Stimulated activated memory B cell treated with anti-CD40 and anti-IgM and Interleukin-4, amounts not matched to agents 10 μg/mL and 1 μg/mL and 100 μg/mL, for 72 hours (primary cell): ENCODE data around the gene ABCC4.

Source experiments
- ATAC-seq: fragments of 150-1000 bp; cut with Tn5 transposase; 2 replicates; pipeline ENCODE4 v1.10.0; 2021
- H3K27ac Mint-ChIP-seq: one replicate; pipeline ENCODE4 v1.8.0; 2022; ENCODE audit warnings: mild to moderate bottlenecking, mixed read lengths
- H3K27me3 Mint-ChIP-seq: one replicate; pipeline ENCODE4 v1.8.0; 2022; ENCODE audit warnings: mixed read lengths
- H3K36me3 Mint-ChIP-seq: one replicate; pipeline ENCODE4 v1.8.0; 2022; ENCODE audit warnings: mixed read lengths
- H3K4me1 Mint-ChIP-seq: one replicate; pipeline ENCODE4 v1.8.0; 2022; ENCODE audit warnings: mixed read lengths
- H3K4me3 Mint-ChIP-seq: one replicate; pipeline ENCODE4 v1.8.0; 2022; ENCODE audit warnings: mild to moderate bottlenecking, moderate library complexity, mixed read lengths
- H3K9me3 Mint-ChIP-seq: one replicate; pipeline ENCODE4 v1.8.0; 2022; ENCODE audit warnings: mixed read lengths

Gene ABCC4

GRCh38 chr13:95128045-95128643 is 173.1 kb downstream of the ABCC4 start:
- H3K4me3 Mint-ChIP-seq: no peak overlapping the region
- H3K4me1 Mint-ChIP-seq: no peaks in the 10 kb centered on the region

GRCh38 chr13:95124959-95125358 is 176.3 kb downstream of the ABCC4 start:
- Mint-ChIP-seq H3K4me3 (no peak overlapping the region), H3K9me3 (peaks cover 2% of the 10 kb centered on the region), H3K4me1 (no peaks in the 10 kb centered on the region), H3K27me3 (no peaks in the 10 kb centered on the region), H3K27ac (no peak overlapping the region), H3K36me3 (peaks cover 50% of the 10 kb centered on the region)
- ATAC-seq: no peak

More at GRCh38 chr13:95128045-95128643, 173.1 kb downstream of the ABCC4 start:
- no peak overlapping the region for H3K27ac Mint-ChIP-seq
- H3K9me3 Mint-ChIP-seq: peaks cover 2% of the 10 kb centered on the region
- H3K36me3 Mint-ChIP-seq: peaks cover 27% of the 10 kb centered on the region
- H3K27me3 Mint-ChIP-seq: no peaks in the 10 kb centered on the region
- no peak for ATAC-seq

- Mint-ChIP-seq H3K27me3 (no peaks in the 10 kb centered on the region), H3K27ac (no peak overlapping the region), H3K36me3 (peaks cover 48% of the 10 kb centered on the region), H3K4me1 (no peaks in the 10 kb centered on the region), H3K4me3 (no peak overlapping the region), H3K9me3 (peaks cover 2% of the 10 kb centered on the region)
- ATAC-seq: no peak
Measured at GRCh38 chr13:95123726-95124125, 177.5 kb downstream of the ABCC4 start.

- no peak overlapping the region for H3K4me3 Mint-ChIP-seq
- H3K27me3 Mint-ChIP-seq: no peaks in the 10 kb centered on the region
- no peak overlapping the region for H3K27ac Mint-ChIP-seq
- no peaks in the 10 kb centered on the region for H3K4me1 Mint-ChIP-seq
- H3K36me3 Mint-ChIP-seq: peaks cover 39% of the 10 kb centered on the region
- no peak for ATAC-seq
- no peaks in the 10 kb centered on the region for H3K9me3 Mint-ChIP-seq
Measured at GRCh38 chr13:95122063-95122462, 179.2 kb downstream of the ABCC4 start.

- H3K9me3 Mint-ChIP-seq: no peaks in the 10 kb centered on the region
- H3K27ac Mint-ChIP-seq: no peak overlapping the region
- ATAC-seq: no peak
- H3K4me1 Mint-ChIP-seq: no peaks in the 10 kb centered on the region
- H3K27me3 Mint-ChIP-seq: no peaks in the 10 kb centered on the region
- H3K4me3 Mint-ChIP-seq: no peak overlapping the region
- H3K36me3 Mint-ChIP-seq: peaks cover 39% of the 10 kb centered on the region
Measured at GRCh38 chr13:95121516-95121915, 179.7 kb downstream of the ABCC4 start.

- Mint-ChIP-seq H3K36me3 (peaks cover 39% of the 10 kb centered on the region), H3K27me3 (no peaks in the 10 kb centered on the region), H3K27ac (no peak overlapping the region), H3K4me1 (no peaks in the 10 kb centered on the region), H3K4me3 (no peak overlapping the region), H3K9me3 (no peaks in the 10 kb centered on the region)
- ATAC-seq: peak; percentile 27
Measured at GRCh38 chr13:95120650-95121049, 180.6 kb downstream of the ABCC4 start.

- Mint-ChIP-seq H3K36me3 (peaks cover 35% of the 10 kb centered on the region), H3K4me1 (no peaks in the 10 kb centered on the region), H3K4me3 (no peak overlapping the region), H3K27me3 (no peaks in the 10 kb centered on the region), H3K27ac (no peak overlapping the region), H3K9me3 (no peaks in the 10 kb centered on the region)
- no peak for ATAC-seq
Measured at GRCh38 chr13:95118541-95119324, 182.5 kb downstream of the ABCC4 start.

- ATAC-seq: no peak
Measured at GRCh38 chr13:95117092-95117491, 184.2 kb downstream of the ABCC4 start.

GRCh38 chr13:95115525-95115924 is 185.7 kb downstream of the ABCC4 start:
- peaks cover 9% of the 10 kb centered on the region for H3K36me3 Mint-ChIP-seq
- no peaks in the 10 kb centered on the region for H3K4me1 Mint-ChIP-seq
- no peaks in the 10 kb centered on the region for H3K27me3 Mint-ChIP-seq
- H3K27ac Mint-ChIP-seq: no peak overlapping the region
- no peak overlapping the region for H3K4me3 Mint-ChIP-seq
- ATAC-seq: no peak
- H3K9me3 Mint-ChIP-seq: no peaks in the 10 kb centered on the region

More at GRCh38 chr13:95117092-95117491, 184.2 kb downstream of the ABCC4 start:
- Mint-ChIP-seq H3K27ac (no peak overlapping the region), H3K9me3 (no peaks in the 10 kb centered on the region), H3K36me3 (peaks cover 24% of the 10 kb centered on the region), H3K4me1 (no peaks in the 10 kb centered on the region), H3K4me3 (no peak overlapping the region), H3K27me3 (no peaks in the 10 kb centered on the region)

GRCh38 chr13:95113601-95114000 is 187.7 kb downstream of the ABCC4 start:
- ATAC-seq: no peak
- no peaks in the 10 kb centered on the region for H3K9me3 Mint-ChIP-seq
- H3K27ac Mint-ChIP-seq: no peak overlapping the region
- peaks cover 18% of the 10 kb centered on the region for H3K36me3 Mint-ChIP-seq
- no peaks in the 10 kb centered on the region for H3K4me1 Mint-ChIP-seq
- no peak overlapping the region for H3K4me3 Mint-ChIP-seq
- H3K27me3 Mint-ChIP-seq: no peaks in the 10 kb centered on the region

- no peaks in the 10 kb centered on the region for H3K27me3 Mint-ChIP-seq
- H3K36me3 Mint-ChIP-seq: peaks cover 20% of the 10 kb centered on the region
- no peak overlapping the region for H3K4me3 Mint-ChIP-seq
- no peak overlapping the region for H3K27ac Mint-ChIP-seq
- no peak for ATAC-seq
- no peaks in the 10 kb centered on the region for H3K4me1 Mint-ChIP-seq
- H3K9me3 Mint-ChIP-seq: no peaks in the 10 kb centered on the region
Measured at GRCh38 chr13:95112883-95113282, 188.4 kb downstream of the ABCC4 start.

GRCh38 chr13:95111608-95112007 is 189.6 kb downstream of the ABCC4 start:
- no peaks in the 10 kb centered on the region for H3K4me1 Mint-ChIP-seq
- ATAC-seq: no peak
- no peaks in the 10 kb centered on the region for H3K9me3 Mint-ChIP-seq
- no peak overlapping the region for H3K27ac Mint-ChIP-seq
- H3K36me3 Mint-ChIP-seq: peaks cover 27% of the 10 kb centered on the region
- no peaks in the 10 kb centered on the region for H3K27me3 Mint-ChIP-seq
- H3K4me3 Mint-ChIP-seq: no peak overlapping the region

- Mint-ChIP-seq H3K27ac (no peak overlapping the region), H3K4me3 (no peak overlapping the region), H3K4me1 (no peaks in the 10 kb centered on the region), H3K9me3 (no peaks in the 10 kb centered on the region), H3K36me3 (peaks cover 43% of the 10 kb centered on the region), H3K27me3 (no peaks in the 10 kb centered on the region)
- no peak for ATAC-seq
Measured at GRCh38 chr13:95106562-95106961, 194.7 kb downstream of the ABCC4 start.

- H3K4me1 Mint-ChIP-seq: no peaks in the 10 kb centered on the region
- H3K9me3 Mint-ChIP-seq: peaks cover 17% of the 10 kb centered on the region
- H3K36me3 Mint-ChIP-seq: peaks cover 40% of the 10 kb centered on the region
- H3K27me3 Mint-ChIP-seq: no peaks in the 10 kb centered on the region
- H3K4me3 Mint-ChIP-seq: no peak overlapping the region
- H3K27ac Mint-ChIP-seq: no peak overlapping the region
- ATAC-seq: no peak
Measured at GRCh38 chr13:95100525-95101433, 200.5 kb downstream of the ABCC4 start.

- H3K27ac Mint-ChIP-seq: no peak overlapping the region
- H3K4me1 Mint-ChIP-seq: no peaks in the 10 kb centered on the region
- no peaks in the 10 kb centered on the region for H3K27me3 Mint-ChIP-seq
- no peak overlapping the region for H3K4me3 Mint-ChIP-seq
- ATAC-seq: no peak
- H3K9me3 Mint-ChIP-seq: peaks cover 17% of the 10 kb centered on the region
- peaks cover 48% of the 10 kb centered on the region for H3K36me3 Mint-ChIP-seq
Measured at GRCh38 chr13:95099541-95099940, 201.7 kb downstream of the ABCC4 start.
